GM21619 (cell line): Measurements from ENCODE around the gene TESMIN.

Experiments used
- ATAC-seq: cut with Tn5 transposase; IDR thresholded peaks from one replicate; pipeline ENCODE4 v1.9.1; 2021; ENCODE audit not compliant: unreplicated experiment

The TESMIN gene

DNA sequence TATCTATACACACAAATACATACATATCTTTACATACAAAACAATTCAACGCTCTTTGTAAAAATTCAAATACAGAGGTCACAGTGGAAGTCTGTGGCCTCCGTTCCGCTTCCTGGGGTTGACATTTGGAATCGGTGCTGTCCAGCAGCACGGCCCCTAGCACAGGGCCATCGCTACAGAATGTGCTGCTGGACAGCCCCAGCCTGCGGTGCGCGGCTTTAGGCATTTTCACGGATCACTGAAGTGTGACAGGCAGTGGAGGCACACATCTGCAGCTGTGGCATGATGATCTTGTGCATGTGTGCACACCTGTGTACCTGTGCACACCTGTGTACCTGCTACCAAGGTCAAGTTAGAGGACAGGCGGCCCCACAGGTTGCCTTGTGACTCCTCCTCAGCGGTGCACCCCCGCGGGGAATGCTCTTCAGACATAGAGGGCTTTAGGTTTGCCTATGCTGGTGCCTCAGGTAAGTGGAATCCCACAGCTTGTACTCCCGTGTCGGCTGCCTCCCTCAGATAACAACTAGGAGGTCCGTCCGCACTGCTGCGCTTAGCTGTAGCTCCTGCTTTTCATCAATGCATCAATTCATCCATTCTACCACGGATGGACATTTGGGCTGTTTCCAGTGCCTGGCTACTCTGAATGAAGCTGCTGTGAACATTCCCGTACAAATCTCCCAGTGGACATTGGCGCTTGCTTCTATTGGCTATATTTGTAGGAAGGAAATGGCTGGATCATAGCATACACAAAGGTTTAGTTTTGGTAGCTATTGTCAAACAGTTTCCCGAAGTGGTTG lies 37.1 kb downstream of the TESMIN start:
- ATAC-seq: no peak

DNA sequence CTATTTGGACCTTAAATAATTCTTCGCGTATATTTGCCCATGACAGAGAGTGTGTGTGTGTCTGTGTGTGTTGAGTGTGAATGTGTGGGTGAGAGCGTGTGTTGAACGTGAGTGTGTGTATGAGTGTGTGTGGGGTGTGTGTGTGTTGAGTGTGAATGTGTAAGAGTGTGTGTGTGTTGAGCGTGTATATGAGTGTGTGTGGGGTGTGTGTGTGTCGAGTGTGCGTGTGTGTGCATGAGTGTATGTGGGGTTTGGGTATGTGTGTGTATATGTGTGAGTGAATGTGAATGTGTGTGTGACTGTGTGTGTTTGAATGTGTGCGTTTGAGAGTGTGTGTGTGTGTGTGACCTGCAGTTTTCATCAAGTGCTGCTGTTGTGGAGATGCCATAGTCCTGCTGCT lies 40.2 kb downstream of the TESMIN start:
- ATAC-seq: no peak

DNA sequence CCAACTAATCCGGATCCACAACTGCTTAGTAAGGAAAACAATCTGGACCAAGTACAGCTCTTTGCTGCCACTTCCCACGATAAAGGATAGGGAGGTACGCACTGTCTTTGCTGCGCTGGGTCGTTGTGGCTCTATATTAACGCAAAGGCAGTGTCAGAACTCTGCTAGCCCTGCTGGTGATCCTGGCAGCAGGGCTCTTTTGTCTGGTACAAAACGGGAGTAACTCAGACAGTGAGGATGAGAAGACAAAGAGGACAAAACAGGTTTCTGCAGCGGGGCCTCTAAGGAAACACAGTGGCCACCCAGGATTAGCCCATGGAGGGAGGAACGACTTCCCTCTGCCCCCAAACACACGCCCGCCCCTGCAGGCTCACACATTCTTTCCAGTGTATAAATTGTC lies 40.9 kb downstream of the TESMIN start:
- ATAC-seq: no peak

DNA sequence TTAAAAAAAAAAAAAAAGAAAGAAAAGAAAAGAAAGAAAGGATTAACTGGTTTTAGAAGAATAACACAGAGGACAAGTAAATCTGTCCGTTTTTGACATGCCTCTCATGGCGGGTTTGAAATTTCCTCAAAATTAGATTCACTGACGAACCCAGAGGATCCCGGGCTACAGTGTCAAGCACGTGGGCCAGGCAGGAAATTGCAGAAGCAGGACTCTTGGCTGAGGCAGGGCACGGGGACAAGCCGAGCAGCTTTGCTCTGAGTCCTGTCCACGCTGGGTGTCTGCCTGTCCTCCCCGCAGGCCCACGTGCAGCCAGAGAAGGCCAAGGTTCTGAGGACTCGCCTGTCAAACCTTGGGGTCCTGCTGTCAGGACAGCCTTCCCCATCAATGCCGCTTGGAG lies 42.3 kb downstream of the TESMIN start:
- ATAC-seq: no peak

DNA sequence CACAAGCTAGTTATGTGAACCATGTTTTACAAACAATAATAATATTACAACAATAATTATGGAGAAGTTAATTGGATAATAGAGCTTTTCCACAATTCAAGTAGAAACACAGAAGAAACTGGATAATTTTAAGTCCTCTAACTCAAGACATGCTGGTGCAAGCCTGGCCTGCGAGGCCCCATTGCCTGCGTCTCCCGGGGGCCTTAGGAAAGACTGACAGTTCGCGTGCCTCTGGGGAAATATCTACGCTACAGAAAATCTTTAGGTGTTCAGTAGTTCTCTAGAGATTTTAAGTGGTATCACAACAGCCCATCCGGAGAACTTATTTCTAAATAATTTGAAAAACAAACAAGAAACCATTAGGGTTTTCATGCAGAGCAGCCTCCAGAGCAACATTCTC lies 43.8 kb downstream of the TESMIN start:
- no peak for ATAC-seq

DNA sequence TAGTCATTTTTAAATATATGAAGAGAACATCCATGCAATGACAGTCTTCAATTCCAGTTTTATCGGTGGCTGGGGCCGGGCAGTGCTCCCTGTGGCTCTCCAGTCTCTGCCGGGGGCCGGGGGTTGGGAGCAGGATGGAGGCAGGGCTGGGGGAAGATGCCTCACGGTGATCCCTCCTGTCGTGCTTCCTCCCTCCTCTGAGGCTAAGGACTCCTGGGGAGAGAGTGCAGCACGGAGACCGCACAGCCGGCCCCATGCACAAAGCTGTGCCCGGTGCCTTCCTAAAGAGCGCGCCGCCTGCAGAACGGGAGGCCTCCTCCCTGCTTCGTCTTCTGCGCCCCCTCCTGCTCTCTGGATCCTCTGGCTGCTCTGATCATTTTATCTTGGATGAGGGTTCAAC lies 46.4 kb downstream of the TESMIN start:
- no peak for ATAC-seq

DNA sequence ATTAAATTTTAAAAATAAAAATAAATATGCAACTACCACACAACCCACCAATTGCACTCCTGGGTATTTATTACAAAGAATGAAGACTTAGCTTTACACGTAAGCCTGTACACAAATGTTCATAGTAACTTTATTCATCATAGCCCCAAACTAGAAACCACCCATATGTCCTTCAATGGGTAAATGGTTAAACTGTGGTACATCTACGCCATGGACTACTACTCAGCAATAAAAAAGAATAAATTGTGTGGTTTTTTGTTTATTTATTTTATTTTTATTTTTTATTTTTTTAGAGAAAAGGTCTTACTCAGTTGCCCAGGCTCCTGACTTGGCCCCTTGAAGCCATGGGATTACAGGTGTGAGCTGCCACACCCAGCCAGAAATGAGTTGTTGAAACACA lies 52.3 kb downstream of the TESMIN start:
- no peak for ATAC-seq

DNA sequence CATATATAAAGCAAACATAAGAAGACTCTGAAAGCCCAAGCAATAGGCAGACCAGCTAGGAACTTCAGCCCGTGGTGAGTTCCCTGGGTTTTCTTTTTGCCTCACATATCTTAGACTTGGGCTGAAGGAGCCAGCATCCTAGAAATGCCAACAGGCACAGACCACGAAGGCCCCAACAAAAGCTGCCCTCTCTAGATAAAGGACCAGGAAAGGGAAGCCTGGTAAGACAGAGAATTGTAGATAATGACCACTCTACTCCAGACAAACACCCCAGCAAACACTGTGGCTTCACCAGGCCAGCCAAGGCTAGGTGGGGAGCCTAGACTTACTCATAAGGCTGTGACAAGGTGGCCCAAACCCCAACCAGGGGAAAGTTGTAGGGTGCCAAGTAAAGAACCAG lies 55.8 kb downstream of the TESMIN start:
- no peak for ATAC-seq

DNA sequence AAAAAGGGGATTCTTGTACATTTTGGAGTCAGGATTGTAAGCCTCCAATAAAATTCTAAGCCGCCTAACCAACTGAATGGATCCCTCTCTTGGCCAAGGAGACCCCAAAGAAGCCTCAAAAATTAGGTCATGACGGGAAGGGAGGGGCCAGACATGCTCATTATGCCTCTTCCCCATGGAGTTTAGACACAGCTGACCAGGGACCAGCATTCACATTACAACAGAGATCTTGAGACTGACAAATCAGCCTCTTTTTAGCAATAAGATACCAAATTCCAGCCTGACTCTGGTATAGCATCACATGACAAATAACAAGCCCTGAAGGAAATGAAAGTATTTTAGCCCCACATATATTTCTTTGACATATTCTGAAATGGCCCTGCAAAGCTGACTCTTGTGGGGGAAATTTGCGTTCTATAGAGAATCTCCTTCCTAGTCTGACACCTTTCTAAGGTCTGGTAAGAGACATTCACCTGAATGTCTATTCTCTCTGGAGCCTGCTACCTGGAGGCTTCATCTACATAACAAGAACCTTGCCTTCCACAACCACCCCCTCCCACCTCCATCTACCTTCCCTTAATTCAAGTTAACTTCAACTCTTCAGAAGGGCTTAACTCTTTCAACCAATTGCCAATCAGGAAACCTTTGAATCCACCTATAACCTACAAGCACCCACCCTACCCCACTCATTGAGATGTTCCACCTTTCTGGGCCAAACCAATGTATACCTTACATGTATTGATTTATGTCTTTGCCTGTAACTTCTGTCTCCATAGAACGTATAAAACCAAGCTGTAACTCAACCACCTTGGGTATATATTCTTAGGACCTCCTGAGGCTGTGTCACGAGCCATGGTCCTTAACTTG lies 56.7 kb downstream of the TESMIN start:
- no peak for ATAC-seq

DNA sequence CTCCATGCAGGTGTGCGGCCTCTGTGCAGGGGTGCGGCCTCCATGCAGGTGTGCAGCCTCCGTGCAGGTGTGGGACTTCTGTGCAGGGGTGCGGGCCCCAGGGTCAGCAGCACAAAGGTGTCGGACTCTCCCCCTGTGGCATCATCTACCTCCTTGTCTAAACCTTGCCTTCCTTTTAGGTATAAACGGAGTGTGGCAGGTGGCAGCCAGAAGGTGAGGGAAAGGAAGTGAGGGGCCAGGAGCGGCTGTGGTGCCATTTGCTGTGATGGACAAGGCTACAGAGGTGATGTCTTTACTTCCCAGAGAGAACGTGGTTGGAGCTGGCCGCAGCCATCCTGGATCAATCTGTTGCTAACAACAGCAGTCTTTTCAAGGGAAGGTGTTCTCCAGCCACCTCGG lies 57.8 kb downstream of the TESMIN start:
- no peak for ATAC-seq

DNA sequence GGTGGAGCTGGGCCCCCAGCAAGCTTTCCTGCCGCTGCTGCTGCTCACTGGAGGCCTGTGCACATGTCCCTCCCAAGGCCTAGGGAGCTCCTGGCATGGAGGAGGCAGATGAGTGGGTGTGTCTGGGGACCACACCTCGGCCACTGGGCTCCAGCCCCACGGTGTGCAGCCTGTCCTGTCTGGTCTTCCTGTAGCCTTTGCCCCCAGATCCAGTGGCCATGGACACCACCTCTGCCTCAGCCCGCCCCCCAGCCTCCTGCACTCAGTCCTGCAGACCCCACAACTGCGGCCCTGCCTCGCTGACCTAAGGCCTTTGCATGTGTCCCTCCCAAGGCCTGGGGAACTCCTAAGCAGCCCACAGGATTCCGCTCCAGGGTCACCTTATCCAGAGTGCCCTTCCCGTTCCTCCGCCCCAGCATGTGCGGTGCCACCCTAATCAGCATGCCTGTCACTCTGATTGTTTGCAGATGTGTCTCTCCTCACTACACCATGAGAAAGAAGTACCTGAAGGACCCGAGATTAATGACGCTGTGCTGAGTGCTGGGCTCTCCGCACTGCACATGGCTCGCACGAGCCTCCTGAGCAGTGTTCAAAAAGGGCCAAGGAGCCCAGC lies 58.3 kb downstream of the TESMIN start:
- ATAC-seq: no peak

DNA sequence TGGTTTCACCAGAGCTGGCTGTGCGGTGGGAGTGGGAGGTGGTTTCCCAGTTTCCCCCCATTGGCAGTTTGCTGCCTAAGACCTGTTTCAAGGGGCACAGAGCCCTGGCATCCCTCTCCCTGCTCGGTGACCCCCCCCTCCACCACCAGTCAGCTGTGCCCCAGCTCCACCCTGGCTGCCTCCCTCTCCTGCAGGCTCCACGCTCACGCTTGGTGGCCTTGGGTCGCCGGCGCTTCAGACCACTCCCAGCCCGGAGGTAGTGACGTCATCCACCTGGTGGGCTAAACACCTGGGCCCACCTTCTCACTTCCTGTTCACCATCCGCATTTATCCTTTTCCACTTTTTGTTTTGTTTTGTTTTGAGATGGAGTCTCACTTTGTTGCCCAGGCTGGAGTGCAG lies 59.2 kb downstream of the TESMIN start:
- no peak for ATAC-seq

DNA sequence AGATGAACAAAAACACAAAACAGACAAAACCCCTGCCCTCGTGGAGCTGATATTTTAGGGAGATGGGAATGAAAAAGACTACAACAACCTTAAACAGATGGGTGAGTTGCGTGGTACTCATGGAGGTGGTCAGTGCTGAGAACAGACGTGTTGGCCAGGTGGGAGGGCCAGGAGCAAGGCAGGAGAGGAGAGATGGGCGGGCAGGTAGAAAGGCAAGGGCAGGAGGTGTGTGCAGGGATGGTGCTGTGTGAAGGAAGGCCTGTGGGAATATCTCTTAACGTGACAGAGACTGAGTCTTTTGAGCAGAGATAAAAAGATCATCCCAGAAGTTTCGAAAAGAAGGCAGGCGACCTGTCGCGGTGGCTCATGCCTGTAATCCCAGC lies 59.9 kb downstream of the TESMIN start:
- ATAC-seq: no peak

DNA sequence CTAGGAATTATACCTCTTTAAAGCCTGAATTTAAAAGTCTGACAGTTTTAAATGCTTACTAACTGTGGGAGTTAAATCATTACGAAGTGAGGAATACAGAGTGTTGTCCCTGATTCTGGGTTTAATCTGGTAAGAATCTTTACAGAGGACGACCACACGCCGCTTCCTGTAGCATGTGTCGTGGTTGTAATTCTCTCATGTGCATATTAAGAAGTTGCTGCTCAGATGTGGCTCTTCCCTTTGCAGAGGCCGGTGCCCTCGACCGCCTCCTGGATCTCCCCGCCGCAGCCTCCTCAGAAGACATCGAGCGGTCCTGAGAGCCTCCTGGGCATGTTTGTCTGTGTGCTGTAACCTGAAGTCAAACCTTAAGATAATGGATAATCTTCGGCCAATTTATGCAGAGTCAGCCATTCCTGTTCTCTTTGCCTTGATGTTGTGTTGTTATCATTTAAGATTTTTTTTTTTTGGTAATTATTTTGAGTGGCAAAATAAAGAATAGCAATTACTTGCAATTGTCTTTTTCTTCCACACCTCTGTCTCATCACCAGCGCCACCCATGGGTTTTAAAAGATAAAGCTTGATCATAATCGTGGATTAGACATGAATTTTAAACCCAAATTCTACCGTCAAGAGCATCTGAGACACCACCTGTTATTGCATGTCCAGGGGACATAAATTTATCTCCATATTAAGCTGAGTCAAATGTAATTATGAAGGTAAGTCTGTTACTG lies 60.5 kb downstream of the TESMIN start:
- ATAC-seq: no peak

DNA sequence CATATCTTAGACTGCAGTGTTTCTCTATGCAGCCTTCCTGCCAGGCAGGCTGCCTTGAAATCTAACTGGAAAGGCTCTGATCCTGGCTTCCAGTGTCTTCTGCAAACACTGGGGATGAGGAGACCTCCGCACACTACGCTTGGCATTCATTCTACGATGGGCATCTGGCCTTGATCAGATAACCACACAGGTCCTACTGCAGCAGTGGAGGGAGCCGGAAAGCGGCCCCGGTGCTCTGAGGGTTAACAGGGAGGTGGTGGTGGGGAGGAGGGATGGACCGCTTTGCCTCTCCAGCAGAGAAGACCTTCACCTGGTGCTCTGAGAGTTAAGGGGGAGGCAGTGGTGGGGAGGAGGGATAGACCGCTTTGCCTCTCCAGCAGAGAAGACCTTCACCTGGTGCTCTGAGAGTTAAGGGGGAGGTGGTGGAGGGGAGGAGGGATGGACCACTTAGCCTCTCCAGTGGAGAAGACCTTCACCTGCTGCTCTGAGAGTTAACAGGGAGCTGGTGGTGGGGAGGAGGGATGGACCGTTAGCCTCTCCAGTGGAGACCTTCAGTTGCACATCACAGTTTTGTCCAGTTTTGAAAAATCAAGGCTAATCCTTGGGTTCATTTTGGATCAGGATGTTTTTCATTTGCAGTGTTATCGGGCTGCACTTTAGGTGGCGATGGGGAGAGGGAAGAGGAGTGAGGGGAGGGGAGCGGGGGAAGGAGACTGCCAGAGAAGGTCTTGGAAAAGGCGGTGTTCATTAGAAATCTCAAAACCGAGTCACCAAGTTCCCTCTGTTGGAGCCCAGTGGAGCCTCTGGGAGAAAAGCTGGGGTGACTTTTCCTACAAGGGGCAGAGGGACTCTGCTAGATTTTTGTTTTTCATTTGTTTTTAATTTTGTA lies 61.3 kb downstream of the TESMIN start:
- ATAC-seq: no peak

DNA sequence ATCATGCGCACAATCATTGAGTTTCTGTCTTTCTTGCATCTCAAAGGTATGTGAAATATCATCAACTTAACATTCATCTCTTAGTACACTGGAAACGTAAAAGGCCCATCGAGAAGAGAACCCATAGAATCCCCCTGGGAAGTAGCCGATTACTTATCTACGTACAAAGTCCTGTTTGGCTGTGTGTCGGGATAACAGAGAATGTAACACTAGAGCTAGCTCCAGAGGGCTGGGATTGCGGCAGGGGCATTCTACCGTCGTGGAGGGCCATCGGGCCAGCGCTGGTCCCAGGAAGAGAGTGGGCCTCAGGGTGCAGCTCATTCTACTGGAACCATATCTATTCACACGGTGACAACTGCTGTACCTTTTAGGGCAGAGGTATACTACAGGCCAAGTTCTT lies 62.4 kb downstream of the TESMIN start:
- ATAC-seq: no peak

DNA sequence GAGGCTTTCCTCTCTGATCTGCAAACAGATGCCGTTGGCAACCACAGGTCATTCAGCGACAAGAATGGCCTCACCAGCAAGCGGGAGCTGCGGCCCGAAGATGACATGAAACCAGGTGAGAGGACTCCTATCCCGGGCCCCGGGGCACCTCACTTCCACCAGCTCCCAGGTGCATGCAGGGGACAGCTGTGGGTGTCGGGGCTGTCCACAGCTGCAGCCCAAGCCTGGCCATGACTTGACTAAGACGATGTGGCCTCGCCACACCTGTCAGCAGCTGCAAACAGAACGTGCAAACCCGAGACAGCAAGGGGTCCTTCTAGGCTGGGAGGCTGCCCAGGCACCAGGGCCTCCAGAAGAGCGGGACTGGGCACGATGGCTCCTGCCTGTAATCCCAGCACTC lies 63.3 kb downstream of the TESMIN start:
- ATAC-seq: no peak

DNA sequence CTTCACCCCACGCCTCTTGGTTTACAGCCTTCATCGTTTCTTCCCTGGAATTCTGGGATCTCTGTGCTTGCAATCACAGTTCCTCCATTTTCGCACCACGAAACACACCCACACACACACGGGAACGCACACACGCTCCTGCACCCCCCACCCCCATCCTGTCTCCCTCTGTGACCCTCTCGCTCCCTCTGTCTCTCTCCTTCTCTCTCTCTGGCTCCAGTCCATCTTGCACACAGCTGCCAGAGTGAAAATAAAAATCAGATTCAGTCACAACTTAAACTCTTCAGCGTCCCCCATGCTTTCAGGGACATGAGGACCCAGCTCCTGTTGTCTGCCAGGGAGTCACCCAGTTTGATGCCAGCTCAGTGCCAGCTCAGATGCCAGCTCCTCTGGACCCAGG lies 64.0 kb downstream of the TESMIN start:
- ATAC-seq: no peak

DNA sequence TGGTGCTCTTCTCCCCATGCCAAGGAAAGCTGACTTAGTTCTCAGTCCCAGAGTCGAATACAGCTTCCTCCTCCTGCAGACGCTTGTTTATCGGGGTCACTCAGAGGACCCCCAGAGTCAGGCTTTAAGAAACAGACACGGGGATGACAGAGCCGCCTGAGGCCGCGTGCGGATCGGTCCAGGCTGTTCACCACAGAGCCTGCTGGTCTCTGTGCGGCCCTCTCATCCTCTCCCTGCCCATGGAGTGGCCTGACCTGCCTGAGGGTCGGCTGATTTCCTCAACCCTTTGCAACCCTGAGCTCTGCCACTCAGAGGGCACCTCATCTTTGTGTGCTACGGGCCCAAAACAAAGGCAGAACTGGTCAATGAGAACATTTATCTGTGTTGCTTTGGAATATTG lies 64.8 kb downstream of the TESMIN start:
- ATAC-seq: no peak

DNA sequence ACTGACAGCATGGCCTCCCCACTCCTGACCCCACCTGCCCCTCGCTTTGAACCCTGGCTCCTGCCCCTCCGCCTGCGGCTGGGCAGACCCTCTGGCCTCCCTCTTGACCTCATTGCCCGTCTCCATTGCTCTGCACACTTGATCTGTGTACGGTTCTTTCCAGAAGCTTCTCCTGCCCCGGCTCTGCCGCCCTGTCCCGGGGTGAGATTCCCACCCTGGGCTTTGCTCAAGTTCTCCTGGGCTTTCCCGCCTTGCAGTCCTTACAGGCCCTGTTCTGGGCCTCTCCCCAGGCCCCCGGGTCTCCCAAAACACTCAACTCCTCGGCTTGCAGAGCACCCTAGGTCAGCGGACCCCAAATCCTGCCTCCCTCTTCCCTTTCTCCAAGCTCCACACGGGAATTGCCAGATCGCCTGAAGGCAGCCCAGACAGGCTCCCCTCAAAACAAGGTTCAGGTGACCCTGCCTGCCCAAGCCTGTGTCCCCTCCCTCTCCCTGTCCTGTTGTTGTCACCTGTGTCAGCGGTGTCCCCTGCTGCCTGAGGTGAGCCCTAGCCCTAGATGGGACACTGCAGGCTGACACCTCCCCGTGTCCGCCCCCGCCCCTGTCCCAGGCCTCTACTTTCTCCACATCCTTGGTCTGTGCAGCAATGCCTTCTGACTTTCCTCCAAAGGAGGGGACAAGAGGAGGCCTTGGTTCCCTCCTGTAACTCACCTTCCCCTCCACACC lies 65.5 kb downstream of the TESMIN start:
- no peak for ATAC-seq
